Measurements from ENCODE around the gene COL26A1. TPM values are rescaled to one million over a fixed set of nuclear protein-coding genes. Genes with fewer than 3 reads are reported as not detected.
"Not testable (repeated sequence)": the region's sequence is repeated elsewhere in the genome, so short reads cannot be mapped to it uniquely, and the experiment has no call there.

COL26A1 gene
- total RNA-seq, 4 donors from 2014 or later, result not detected

DNA sequence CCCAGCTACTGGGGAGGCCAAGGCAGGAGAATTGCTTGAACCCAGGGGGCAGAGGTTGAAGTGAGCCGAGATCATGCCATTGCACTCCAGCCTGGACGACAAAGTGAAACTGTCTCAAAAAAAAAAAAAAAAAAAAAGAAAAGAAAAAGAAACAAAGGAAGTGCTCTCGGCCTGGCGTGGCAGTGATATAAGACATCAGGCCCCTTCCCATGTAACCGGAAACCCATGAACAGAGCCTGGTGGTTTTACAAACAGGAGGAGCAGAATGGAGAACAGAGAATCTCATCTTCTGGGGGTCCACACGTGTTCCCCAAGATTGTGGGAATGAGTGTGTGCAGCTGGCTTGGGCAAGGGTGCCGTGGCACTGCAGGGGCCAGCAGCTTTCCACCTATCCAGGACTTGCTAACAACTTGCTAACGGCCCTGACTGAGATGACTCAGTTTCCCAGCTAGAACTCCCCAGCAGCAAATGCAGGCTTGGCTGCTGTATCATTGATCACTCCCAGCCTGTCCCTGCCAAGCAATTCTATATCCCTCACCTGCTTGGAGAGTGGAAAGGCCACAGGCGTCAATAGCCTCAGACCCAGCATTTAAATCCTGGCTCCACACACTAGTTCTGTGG lies 103.0 kb downstream of the COL26A1 start:
- Histone ChIP-seq H3K4me1 (no peaks in the 10 kb centered on the region), H3K27me3 (no peaks in the 10 kb centered on the region), H3K4me3 (no peak overlapping the region), H3K36me3 (no peaks in the 10 kb centered on the region), H3K27ac (no peak overlapping the region), H3K9me3 (no peaks in the 10 kb centered on the region)
- in situ Hi-C loops (cut with MboI; ENCODE audit: low sequenced_read_pairs in 4 of 4), result no loop called here
- ATAC-seq (no peak), DNase-seq (no peak)
- intact Hi-C loops (cut with DNase I; ENCODE audit: low total_unique reads), result no loop called here
- no peak for TF ChIP-seq POLR2A (IDR thresholded peaks at IDR 0.05)
- TF ChIP-seq, protein P1, sequence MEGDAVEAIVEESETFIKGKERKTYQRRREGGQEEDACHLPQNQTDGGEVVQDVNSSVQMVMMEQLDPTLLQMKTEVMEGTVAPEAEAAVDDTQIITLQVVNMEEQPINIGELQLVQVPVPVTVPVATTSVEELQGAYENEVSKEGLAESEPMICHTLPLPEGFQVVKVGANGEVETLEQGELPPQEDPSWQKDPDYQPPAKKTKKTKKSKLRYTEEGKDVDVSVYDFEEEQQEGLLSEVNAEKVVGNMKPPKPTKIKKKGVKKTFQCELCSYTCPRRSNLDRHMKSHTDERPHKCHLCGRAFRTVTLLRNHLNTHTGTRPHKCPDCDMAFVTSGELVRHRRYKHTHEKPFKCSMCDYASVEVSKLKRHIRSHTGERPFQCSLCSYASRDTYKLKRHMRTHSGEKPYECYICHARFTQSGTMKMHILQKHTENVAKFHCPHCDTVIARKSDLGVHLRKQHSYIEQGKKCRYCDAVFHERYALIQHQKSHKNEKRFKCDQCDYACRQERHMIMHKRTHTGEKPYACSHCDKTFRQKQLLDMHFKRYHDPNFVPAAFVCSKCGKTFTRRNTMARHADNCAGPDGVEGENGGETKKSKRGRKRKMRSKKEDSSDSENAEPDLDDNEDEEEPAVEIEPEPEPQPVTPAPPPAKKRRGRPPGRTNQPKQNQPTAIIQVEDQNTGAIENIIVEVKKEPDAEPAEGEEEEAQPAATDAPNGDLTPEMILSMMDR (IDR thresholded peaks at IDR 0.05 in 4 of 5, conservative IDR thresholded peaks at IDR 0.05 in 1 of 5), result no peak

DNA sequence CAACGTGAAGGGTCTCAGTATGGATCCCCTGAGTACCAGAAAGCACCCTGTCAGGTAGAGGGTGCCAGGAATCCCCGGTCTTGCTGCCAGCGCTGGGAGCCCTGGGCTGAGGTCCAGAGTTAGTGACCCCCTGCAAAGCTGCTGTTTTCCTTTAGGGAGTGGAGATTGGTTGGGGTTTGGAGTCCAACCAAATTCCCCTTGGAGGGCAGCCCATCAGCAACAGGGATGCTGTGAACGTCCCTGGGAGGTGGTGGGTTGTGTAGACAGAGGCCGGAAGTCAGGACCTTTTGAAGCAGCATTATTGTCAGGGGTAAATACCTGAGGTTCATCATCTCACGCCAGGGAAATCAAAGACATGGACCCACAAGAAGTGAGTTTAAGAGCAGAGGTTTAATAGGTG lies 104.2 kb downstream of the COL26A1 start:
- DNase-seq, result no peak

DNA sequence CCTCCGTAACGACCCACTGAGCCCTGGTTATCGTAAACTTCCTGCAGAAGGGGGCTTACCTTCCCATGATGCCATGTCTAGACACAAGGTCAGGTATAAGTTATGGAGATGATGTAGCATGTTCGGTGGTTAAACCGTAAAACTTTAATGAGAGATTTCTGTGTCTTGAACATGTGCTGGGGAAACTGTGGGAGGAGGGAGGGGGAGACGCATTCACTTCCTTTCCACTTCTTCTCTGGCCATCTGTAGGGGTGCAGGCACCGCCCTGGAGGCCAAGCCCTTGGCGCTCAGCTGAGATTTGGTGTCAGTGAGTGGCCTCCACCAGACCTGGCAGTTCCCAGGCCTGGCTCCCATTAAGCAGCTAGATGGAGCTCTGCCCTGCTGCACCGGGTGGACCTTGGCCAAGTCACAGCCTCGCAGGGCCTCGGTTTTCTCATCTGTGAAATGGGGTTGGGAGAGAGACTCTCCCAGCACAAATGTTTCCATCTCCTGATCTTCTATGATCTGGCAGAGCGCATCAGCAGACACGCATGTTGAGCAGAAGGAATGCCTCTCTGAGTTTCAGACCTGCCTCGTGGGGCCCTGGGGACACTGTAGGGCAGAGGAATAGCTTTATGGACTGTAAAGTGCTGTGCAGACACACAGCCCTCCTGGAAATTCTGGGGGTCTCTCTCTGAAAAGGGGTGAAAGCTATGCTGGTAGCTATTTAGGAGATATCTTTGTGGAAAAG lies 106.0 kb downstream of the COL26A1 start:
- no peaks in the 10 kb centered on the region for H3K36me3 ChIP-seq
- no peak overlapping the region for H3K4me3 ChIP-seq
- no peak for DNase-seq
- no peak overlapping the region for H3K27ac ChIP-seq
- H3K4me1 ChIP-seq, result no peaks in the 10 kb centered on the region
- ATAC-seq, result no peak
- intact Hi-C loops (cut with DNase I; ENCODE audit: low total_unique reads) (no loop called here), in situ Hi-C loops (cut with MboI; ENCODE audit: low sequenced_read_pairs in 4 of 4) (no loop called here)
- H3K27me3 ChIP-seq, result peaks cover 0 to 2% (median 0%) of the 10 kb centered on the region in 3 donors
- TF ChIP-seq POLR2A (IDR thresholded peaks at IDR 0.05), result no peak
- TF ChIP-seq, protein P1 (IDR thresholded peaks at IDR 0.05 in 4 of 5, conservative IDR thresholded peaks at IDR 0.05 in 1 of 5), result no peak
- H3K9me3 ChIP-seq, result no peaks in the 10 kb centered on the region

More for the DNA sequence above, 104.2 kb downstream of the COL26A1 start:
- Histone ChIP-seq H3K36me3 (no peaks in the 10 kb centered on the region), H3K4me1 (no peaks in the 10 kb centered on the region), H3K27me3 (peaks cover 0 to 2% (median 0%) of the 10 kb centered on the region in 3 donors), H3K9me3 (no peaks in the 10 kb centered on the region), H3K4me3 (no peak overlapping the region), H3K27ac (no peak overlapping the region)
- TF ChIP-seq, protein P1 (IDR thresholded peaks at IDR 0.05 in 4 of 5, conservative IDR thresholded peaks at IDR 0.05 in 1 of 5), result no peak
- no peak for TF ChIP-seq POLR2A (IDR thresholded peaks at IDR 0.05)
- no peak for ATAC-seq
- intact Hi-C loops (cut with DNase I; ENCODE audit: low total_unique reads), result no loop called here
- in situ Hi-C loops (cut with MboI; ENCODE audit: low sequenced_read_pairs in 4 of 4), result no loop called here

DNA sequence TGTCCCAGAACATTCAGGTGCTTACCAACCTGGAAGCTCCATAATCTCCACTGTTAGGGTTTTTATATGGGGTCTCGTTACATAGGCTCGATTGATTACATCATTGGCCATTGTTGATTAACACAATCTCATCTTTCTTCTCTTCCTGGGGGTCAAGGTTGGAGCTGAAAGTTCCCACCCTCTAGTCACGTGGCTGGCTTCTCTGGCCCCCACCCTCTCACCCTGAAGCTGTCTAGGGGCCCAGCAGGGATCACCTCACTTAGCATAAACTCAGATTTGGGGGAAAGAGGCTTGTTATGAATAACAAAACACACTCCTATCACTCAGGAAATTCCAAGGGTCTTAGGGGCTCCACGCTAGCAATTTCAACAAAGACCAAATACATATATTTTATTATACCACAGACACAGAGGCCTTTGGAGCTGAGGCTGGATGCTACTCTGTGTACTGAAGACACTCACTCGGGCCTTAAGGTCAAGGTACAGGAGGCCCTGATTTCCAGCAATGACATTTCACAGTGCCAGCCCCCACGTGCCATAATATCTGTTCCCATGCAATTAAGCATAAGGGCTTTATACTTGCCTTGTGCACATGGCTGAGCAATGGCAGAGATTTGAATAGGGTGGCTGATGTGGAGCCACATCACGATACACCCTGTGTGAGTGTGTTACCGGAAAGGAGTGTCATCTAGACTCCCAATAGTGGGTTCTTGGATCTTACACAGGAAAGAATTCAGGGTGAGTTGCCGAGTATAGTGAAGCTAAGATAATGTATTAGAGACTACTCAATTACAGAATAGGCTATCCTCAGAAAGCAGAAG lies 108.2 kb downstream of the COL26A1 start:
- Histone ChIP-seq H3K4me3 (no peak overlapping the region), H3K27ac (no peak overlapping the region), H3K36me3 (no peaks in the 10 kb centered on the region), H3K27me3 (peaks cover 0 to 2% (median 0%) of the 10 kb centered on the region in 3 donors), H3K4me1 (no peaks in the 10 kb centered on the region), H3K9me3 (no peaks in the 10 kb centered on the region)
- in situ Hi-C loops (cut with MboI; ENCODE audit: low sequenced_read_pairs in 4 of 4) (no loop called here), intact Hi-C loops (cut with DNase I; ENCODE audit: low total_unique reads) (no loop called here)
- DNase-seq (no peak), ATAC-seq (no peak)
- no peak for TF ChIP-seq POLR2A (IDR thresholded peaks at IDR 0.05)

DNA sequence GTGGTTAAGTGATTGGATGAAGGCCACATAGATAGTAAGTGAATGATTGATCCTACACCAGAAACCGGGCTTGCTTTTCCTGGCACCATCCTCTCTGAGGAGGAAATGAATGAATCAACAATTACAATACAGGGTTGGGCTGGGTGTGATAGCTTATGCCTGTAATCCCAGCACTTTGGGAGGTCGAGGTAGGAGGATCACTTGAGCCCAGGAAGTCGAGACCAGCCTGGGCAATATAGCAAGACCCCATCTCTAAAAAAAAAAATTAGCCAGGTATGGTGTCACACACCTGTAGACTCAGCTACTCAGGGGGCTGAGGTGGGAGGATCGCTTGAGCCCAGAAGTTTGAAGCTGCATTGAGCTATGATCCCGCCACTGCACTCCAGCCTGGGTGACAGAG lies 111.5 kb downstream of the COL26A1 start:
- no peak for ATAC-seq
- no peak overlapping the region for H3K4me3 ChIP-seq
- no peak for DNase-seq
- H3K36me3 ChIP-seq, result no peaks in the 10 kb centered on the region
- H3K4me1 ChIP-seq, result no peaks in the 10 kb centered on the region
- no peak overlapping the region for H3K27ac ChIP-seq
- in situ Hi-C loops (cut with MboI; ENCODE audit: low sequenced_read_pairs in 4 of 4) (no loop called here), intact Hi-C loops (cut with DNase I; ENCODE audit: low total_unique reads) (no loop called here)
- H3K27me3 ChIP-seq, result peaks cover 0 to 2% (median 0%) of the 10 kb centered on the region in 3 donors
- TF ChIP-seq POLR2A (IDR thresholded peaks at IDR 0.05), result no peak
- TF ChIP-seq, protein P1 (IDR thresholded peaks at IDR 0.05 in 4 of 5, conservative IDR thresholded peaks at IDR 0.05 in 1 of 5), result no peak
- H3K9me3 ChIP-seq, result no peaks in the 10 kb centered on the region

DNA sequence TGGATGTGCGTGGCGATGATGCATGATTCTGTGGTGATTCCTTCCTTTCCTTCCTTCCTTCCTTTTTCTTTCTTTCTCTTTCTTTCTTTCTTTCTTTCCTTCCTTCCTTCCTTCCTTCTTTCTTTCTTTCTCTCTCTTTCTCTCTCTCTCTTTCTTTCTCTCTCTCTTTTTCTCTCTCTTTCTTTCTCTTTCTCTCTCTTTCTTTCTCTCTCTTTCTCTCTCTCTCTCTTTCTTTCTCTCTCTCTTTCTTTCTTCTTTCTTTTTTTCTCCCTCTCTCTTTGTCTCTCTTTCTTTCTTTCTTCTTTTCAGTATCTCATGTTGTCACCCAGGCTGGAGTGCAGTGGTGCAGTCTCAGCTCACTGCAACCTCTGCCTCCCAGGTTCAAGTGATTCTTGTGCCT lies 113.0 kb downstream of the COL26A1 start:
- H3K4me1 ChIP-seq; H3K4me3 ChIP-seq; DNase-seq; H3K27ac ChIP-seq; ATAC-seq; H3K9me3 ChIP-seq; H3K27me3 ChIP-seq; H3K36me3 ChIP-seq; in situ Hi-C loops (cut with MboI; ENCODE audit: low sequenced_read_pairs in 4 of 4); intact Hi-C loops (cut with DNase I; ENCODE audit: low total_unique reads): not testable (repeated sequence)

Measured in gastrocnemius medialis (tissue), 4 donors.